GM19397 (cell line): ENCODE data around the gene PPP1R8.

Source experiments
- ATAC-seq: cut with Tn5 transposase; IDR thresholded peaks from one replicate; pipeline ENCODE4 v1.9.1; 2021; ENCODE audit warnings: mild to moderate bottlenecking, moderate library complexity; ENCODE audit not compliant: unreplicated experiment

The PPP1R8 gene

DNA sequence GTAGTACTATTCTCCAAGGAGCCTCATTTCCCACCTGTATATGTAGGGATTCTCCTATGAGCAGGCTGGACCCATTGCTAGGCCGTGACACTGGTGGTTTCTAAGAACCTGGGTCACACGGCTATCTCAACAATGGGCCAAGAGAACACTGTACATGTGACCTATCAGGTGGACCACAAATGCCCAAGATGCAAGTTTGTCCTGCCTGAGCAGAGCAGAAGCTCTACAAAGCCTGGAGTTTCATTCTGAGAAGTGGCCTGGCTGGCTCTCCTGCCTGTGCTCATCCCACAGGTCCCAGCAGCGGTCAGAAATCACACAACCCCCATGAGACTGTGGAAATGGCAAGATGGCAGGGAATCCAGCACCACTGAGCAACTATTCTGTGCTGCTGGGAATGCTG, 58.9 kb downstream of the PPP1R8 start:
- ATAC-seq, result no peak

DNA sequence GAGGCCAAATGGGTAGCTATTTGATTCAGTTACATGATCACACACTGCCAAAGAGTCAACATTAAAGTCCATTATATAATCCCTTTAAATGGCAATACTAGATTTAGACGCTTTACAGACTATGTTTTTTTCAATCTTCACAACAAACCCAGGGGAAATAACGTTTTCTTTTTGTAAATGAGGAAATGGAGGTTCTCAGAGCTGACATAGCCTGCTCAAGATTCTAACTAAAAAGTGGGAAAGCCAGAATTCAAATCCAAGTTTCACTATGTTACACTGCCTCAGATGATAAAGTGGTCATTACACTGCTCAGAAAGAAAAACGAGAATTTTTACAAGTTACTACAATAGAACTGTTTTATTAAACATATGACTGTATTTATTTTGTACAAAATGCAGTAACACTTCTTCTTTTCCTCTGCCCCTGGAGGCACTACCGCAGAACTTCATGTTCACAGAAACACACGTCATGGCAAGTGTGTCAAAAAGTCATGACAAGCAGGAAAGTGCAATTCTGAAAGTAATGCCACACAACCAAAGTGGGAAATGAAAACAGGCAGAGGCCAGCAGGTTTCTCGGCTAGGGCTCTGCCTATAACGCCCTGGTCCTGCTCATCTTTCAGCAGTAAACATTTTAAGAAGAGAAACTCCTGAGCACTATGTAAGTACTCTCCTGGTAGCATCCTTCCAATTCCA, 60.8 kb downstream of the PPP1R8 start:
- ATAC-seq, result no peak

DNA sequence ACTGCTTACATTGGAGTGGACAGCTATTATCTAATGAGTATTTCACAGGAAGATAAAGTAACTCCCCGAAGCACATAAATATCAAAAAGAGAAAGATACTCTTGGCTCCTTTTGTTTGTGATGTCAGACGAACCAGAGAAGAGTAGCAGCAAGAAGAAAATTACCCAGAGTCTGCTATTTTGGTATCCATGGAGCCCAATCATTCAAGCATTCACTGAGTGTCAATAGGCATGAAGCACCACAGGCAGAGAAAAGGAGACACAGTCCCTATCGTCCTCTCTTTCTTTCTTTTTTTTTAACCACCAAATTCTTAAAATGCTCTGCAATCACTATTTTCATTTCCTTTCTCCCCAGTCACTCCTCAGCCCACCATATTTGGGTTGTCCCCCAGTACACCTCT, 63.9 kb downstream of the PPP1R8 start:
- no peak for ATAC-seq
